NT2/D1 (cell line): ENCODE results near the gene AFDN.

Experiments used
- YY1 ChIP-seq: IDR thresholded peaks from 2 replicates; pipeline ENCODE4 v1.6.1; 2011; ENCODE audit not compliant: insufficient read length, insufficient read depth
- ZNF274 ChIP-seq: IDR thresholded peaks from 2 replicates; pipeline ENCODE4 v1.6.1; 2011; ENCODE audit warnings: mild to moderate bottlenecking, low read depth, low read length

- TF ChIP-seq YY1 (no peak), ZNF274 (no peak)
Observed at GRCh38 chr6:167977717-167978467, 151.2 kb downstream of the AFDN start.
